HepG2 (cell line): ENCODE measurements around the gene SLC7A10. TPM values are rescaled to one million over a fixed set of nuclear protein-coding genes. Genes with fewer than 3 reads are reported as not detected.

Experiments
- ATAC-seq: fragments of 200-7000 bp; cut with Tn5 transposase; 3 replicates; pipeline ENCODE4 v1.9.1; 2020; ENCODE audit warnings: mild to moderate bottlenecking, moderate library complexity
- BruUV-seq: library from RNA; stranded (reverse); fragments of 400-500 nt; replicated peaks from 2 replicates; lab custom pipeline; 2021; lab: Mats Ljungman, UMichigan
- CTCF ChIA-PET: fragments of 300-600 bp; formaldehyde crosslinking; extraction: SDS; loops from one replicate; lab custom pipeline; 2021; ENCODE audit warnings: low total read pairs, inconsistent platforms, low intra/inter-chr PET ratio; lab: Yijun Ruan, JAX
- POLR2A ChIA-PET: fragments of 350-600 bp; sonication (Branson Sonifier 250); formaldehyde crosslinking; loops from one replicate; lab custom pipeline; 2020; ENCODE audit warnings: antibody characterized with exemption, inconsistent platforms; lab: Yijun Ruan, JAX
- DNase-seq: peaks from one replicate; pipeline ENCODE4 v3.0.0-alpha.2; 2015; ENCODE audit warnings: low spot score
- FAIRE-seq: peaks from 3 replicates; lab custom pipeline; 2011; peaks lifted over from hg19 to GRCh38; lab: Jason Lieb, UNC
- H2AFZ ChIP-seq: one replicate; pipeline ENCODE4 v1.6.1; 2011; ENCODE audit warnings: low read length, inconsistent platforms
- H3K27ac ChIP-seq: fragments of 300-600 bp; 3 replicates; pipeline ENCODE4 v1.8.0; 2011; ENCODE audit warnings: mixed run types, mild to moderate bottlenecking, mixed read lengths, low read length, inconsistent platforms; ENCODE audit not compliant: insufficient read depth; ENCODE audit errors: extremely low read length
- H3K27me3 ChIP-seq, 2 experiments: fragments of 200-600 bp in 1 of 2; 2 replicates in 1 of 2; 3 replicates in 1 of 2; pipeline versions ENCODE4 v1.6.0 to v1.8.0; 2011; ENCODE audit warnings: low read length in 2 of 2, mild to moderate bottlenecking in 2 of 2, moderate library complexity in 2 of 2, inconsistent platforms in 1 of 2; ENCODE audit not compliant: insufficient read depth in 2 of 2, control insufficient read depth in 1 of 2
- H3K36me3 ChIP-seq, 2 experiments: fragments of 200-600 bp in 1 of 2; replicated peaks in 1 of 2; 2 replicates in 1 of 2; 3 replicates in 1 of 2; pipeline versions ENCODE4 v1.5.1 to v1.8.0; 2011; ENCODE audit warnings: low read length in 2 of 2, inconsistent platforms in 1 of 2; ENCODE audit not compliant: insufficient read depth in 2 of 2, control insufficient read depth in 1 of 2
- H3K4me1 ChIP-seq: 2 replicates; pipeline ENCODE4 v1.5.1; 2012; ENCODE audit warnings: low read length, inconsistent platforms; ENCODE audit not compliant: insufficient read depth
- H3K4me2 ChIP-seq: 2 replicates; pipeline ENCODE4 v1.6.0; 2011; ENCODE audit warnings: low read depth, low read length, inconsistent platforms
- H3K4me3 ChIP-seq, 3 experiments: fragments of 200-600 bp in 1 of 3; sonication (generic), shearing (Covaris generic) in 1 of 3; replicated peaks in 1 of 3; 2 replicates each; pipeline ENCODE4 v1.5.1; 2011 to 2016; ENCODE audit warnings: low read length in 3 of 3, inconsistent platforms in 2 of 3, low read depth in 2 of 3, mild to moderate bottlenecking in 2 of 3, control low read depth in 1 of 3, mixed read lengths in 1 of 3; ENCODE audit not compliant: insufficient read depth in 1 of 3
- H3K79me2 ChIP-seq: one replicate; pipeline ENCODE4 v1.6.1; 2011; ENCODE audit warnings: low read length, inconsistent platforms; ENCODE audit not compliant: insufficient read depth
- H3K9ac ChIP-seq: 2 replicates; pipeline ENCODE4 v1.6.0; 2011; ENCODE audit warnings: mild to moderate bottlenecking, low read depth, low read length, inconsistent platforms; ENCODE audit not compliant: insufficient read depth
- H3K9me3 ChIP-seq: 2 replicates; pipeline ENCODE4 v1.5.1; 2012; ENCODE audit warnings: mild to moderate bottlenecking, low read length
- H4K20me1 ChIP-seq: 2 replicates; pipeline ENCODE4 v1.6.0; 2011; ENCODE audit warnings: inconsistent platforms, mild to moderate bottlenecking, low read length, moderate library complexity; ENCODE audit not compliant: insufficient read depth
- CEBPB ChIP-seq: IDR thresholded peaks from 2 replicates; pipeline ENCODE4 v1.6.1; 2011; ENCODE audit warnings: low read depth, low read length, improper control_type of control experiment, borderline replicate concordance
- IRX3 ChIP-seq: sonication (generic); formaldehyde crosslinking; IDR thresholded peaks from 2 replicates; pipeline ENCODE4 v1.8.1; 2023; ENCODE audit warnings: mild to moderate bottlenecking, low read depth, missing genetic modification reagents, borderline replicate concordance
- JUN ChIP-seq: sonication (generic); formaldehyde crosslinking; IDR thresholded peaks from 2 replicates; pipeline ENCODE4 v1.4.0; 2020; ENCODE audit warnings: mild to moderate bottlenecking, missing genetic modification reagents
- KDM3A ChIP-seq: IDR thresholded peaks from 2 replicates; pipeline ENCODE4 v1.6.1; 2018; ENCODE audit warnings: low read depth, missing compliant biosample characterization
- KMT2A ChIP-seq: sonication (generic); formaldehyde crosslinking; IDR thresholded peaks from 2 replicates; pipeline ENCODE4 v1.4.0; 2020; ENCODE audit warnings: missing genetic modification reagents
- NR2F6 ChIP-seq, 2 experiments: IDR thresholded peaks; 2 replicates each; pipeline ENCODE4 v1.6.1; 2016; ENCODE audit warnings: antibody characterized with exemption in 1 of 2, mild to moderate bottlenecking in 1 of 2
- TRIM24 ChIP-seq: sonication (generic); formaldehyde crosslinking; IDR thresholded peaks from 2 replicates; pipeline ENCODE4 v1.8.0; 2022; ENCODE audit warnings: mild to moderate bottlenecking, missing genetic modification reagents
- ZNF484 ChIP-seq: sonication (generic); formaldehyde crosslinking; IDR thresholded peaks from 2 replicates; pipeline ENCODE4 v1.5.1; 2020; ENCODE audit warnings: mild to moderate bottlenecking, low read depth, missing genetic modification reagents, borderline replicate concordance
- WGBS: methylation state at CpG from one replicate; pipeline ENCODE4 v1.1.6; 2017; ENCODE audit warnings: low lambda C conversion rate; 5-methylcytosine and 5-hydroxymethylcytosine counted together
- in situ Hi-C: cut with HindIII; loops from 2 replicates; pipeline ENCODE4 v1.10.0; 2017; ENCODE audit warnings: low pct_unique_long_range_greater_than_20kb; ENCODE audit not compliant: extremely low pct_ligation_motif_present
- intact Hi-C: fragments of 100-400 bp; cut with micrococcal nuclease; formaldehyde crosslinking; loops from one replicate; pipeline ENCODE4 v1.10.0; 2022; ENCODE audit not compliant: unreplicated experiment
- polyA plus RNA-seq, 8 experiments: library from polyadenylated mRNA; depleted of rRNA in 3 of 8; stranded (reverse) in 7 of 8; unstranded in 1 of 8; fragments of >200 nt; fragmentation: Illumina TruSeq in 4 of 8; extraction: Trizol in 4 of 8; gene quantifications; 2 replicates each; pipeline versions ENCODE4 v1.2.1 to v1.2.3, GENCODE V29; 2011 to 2016; ENCODE audit warnings: low read depth in 4 of 8, missing spikeins in 1 of 8, mixed read lengths in 1 of 8; ENCODE audit not compliant: insufficient read depth in 1 of 8
- total RNA-seq, 5 experiments: library from RNA; depleted of rRNA; stranded (reverse); fragments of >200 nt; fragmentation: Illumina TruSeq; extraction: Trizol; gene quantifications; 2 replicates each; pipeline ENCODE4 v1.2.3, GENCODE V29; 2016; ENCODE audit warnings: low read depth in 1 of 5
- TF ChIP-seq, protein P1 (sequence below): sonication (generic); formaldehyde crosslinking; IDR thresholded peaks from 2 replicates; pipeline ENCODE4 v1.5.1; 2020; ENCODE audit warnings: missing genetic modification reagents, mild to moderate bottlenecking, borderline replicate concordance
- TF ChIP-seq, protein P2 (sequence below): sonication (generic); formaldehyde crosslinking; IDR thresholded peaks from 2 replicates; pipeline ENCODE4 v1.5.0; 2020; ENCODE audit warnings: mild to moderate bottlenecking, missing genetic modification reagents

SLC7A10 gene
- total and polyA plus RNA-seq, 2 of the 13 experiments (the other 11 are each of a cell fraction or from before 2014, with no cell fraction given) = 1.1 to 2.2 TPM

DNA sequence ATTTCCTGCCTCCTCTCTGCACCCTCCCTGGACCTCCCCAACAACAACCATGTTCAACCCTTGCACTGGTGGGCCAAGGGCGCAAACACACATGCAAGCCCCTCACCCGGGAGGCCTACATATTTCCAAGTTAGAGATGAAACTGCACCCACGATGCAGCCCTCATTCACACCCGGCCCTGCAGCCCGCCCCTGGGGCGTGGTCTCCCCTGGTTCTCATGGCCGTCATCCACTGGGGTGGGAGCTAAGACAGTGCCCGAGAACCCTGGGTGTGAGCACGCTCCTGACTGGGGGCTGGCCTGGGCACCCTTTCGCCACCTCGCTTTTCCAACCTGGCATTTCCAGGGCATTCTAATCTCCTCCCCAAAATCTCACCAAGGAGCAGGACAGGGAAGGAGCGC lies 7.0 kb upstream of the SLC7A10 start:
- FAIRE-seq = no peak

DNA sequence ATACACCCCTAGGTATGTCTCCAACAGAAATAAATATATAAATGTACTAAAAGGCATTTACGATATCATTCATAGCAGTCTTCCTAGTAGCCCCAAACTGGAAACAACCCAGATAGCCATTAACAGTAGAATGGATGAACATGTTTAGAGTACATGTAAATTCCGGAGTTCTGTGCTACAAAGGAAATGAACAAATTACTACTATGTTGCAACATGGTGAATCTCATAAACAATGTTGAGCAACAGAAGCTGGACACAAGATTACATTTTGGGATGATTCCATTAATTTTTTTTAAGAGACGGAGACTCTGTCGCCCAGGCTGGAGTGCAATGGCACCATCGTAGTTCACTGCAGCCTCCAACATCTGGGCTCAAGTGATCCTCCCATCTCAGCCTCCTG lies 5.9 kb upstream of the SLC7A10 start:
- no TSS peak for BruUV-seq
- POLR2A ChIA-PET = no interaction called here

More for the DNA sequence above, 7.0 kb upstream of the SLC7A10 start:
- in situ Hi-C loops = no loop called here
- intact Hi-C loops = no loop called here
- TF ChIP-seq KMT2A (CRISPR knock-in tag) = no peak
- no peak for TF ChIP-seq TRIM24 (CRISPR knock-in tag)
- TF ChIP-seq, protein P1, sequence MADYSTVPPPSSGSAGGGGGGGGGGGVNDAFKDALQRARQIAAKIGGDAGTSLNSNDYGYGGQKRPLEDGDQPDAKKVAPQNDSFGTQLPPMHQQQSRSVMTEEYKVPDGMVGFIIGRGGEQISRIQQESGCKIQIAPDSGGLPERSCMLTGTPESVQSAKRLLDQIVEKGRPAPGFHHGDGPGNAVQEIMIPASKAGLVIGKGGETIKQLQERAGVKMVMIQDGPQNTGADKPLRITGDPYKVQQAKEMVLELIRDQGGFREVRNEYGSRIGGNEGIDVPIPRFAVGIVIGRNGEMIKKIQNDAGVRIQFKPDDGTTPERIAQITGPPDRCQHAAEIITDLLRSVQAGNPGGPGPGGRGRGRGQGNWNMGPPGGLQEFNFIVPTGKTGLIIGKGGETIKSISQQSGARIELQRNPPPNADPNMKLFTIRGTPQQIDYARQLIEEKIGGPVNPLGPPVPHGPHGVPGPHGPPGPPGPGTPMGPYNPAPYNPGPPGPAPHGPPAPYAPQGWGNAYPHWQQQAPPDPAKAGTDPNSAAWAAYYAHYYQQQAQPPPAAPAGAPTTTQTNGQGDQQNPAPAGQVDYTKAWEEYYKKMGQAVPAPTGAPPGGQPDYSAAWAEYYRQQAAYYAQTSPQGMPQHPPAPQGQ (CRISPR knock-in tag) = no peak
- TF ChIP-seq ZNF484 (CRISPR knock-in tag) = no peak
- TF ChIP-seq IRX3 (CRISPR knock-in tag) = no peak
- TF ChIP-seq JUN (CRISPR knock-in tag) = no peak
- TF ChIP-seq NR2F6 (IDR thresholded peaks at IDR 0.05) = no peak
- TF ChIP-seq NR2F6 (CRISPR knock-in tag; IDR thresholded peaks at IDR 0.05) = no peak
- H3K79me2 ChIP-seq = no peaks in the 10 kb centered on the region
- no TSS peak for BruUV-seq
- no peaks in the 10 kb centered on the region for H3K36me3 ChIP-seq
- H3K4me1 ChIP-seq = peaks cover 35% of the 10 kb centered on the region
- peaks cover 2 to 6% of the 10 kb centered on the region in 2 experiments; a peak in 1 of 5 replicates for H3K27me3 ChIP-seq
- no peak overlapping the region for H2AFZ ChIP-seq
- H3K4me2 ChIP-seq = no peak overlapping the region
- DNase-seq (no peak), ATAC-seq (no peak)
- H3K4me3 ChIP-seq = no peak overlapping the region
- H3K27ac ChIP-seq = no peak overlapping the region
- WGBS = 53% methylated on average over 12 of the region's 12 CpGs
- H4K20me1 ChIP-seq = no peaks in the 10 kb centered on the region
- no peak overlapping the region for H3K9ac ChIP-seq
- ChIA-PET POLR2A (no interaction called here), CTCF (no interaction called here)
- peaks cover 14% of the 10 kb centered on the region for H3K9me3 ChIP-seq

More for the DNA sequence above, 5.9 kb upstream of the SLC7A10 start:
- H3K27ac ChIP-seq = no peak overlapping the region
- CTCF ChIA-PET = no interaction called here
- no peaks in the 10 kb centered on the region for H3K36me3 ChIP-seq
- no peak overlapping the region for H3K4me2 ChIP-seq
- in situ Hi-C loops = no loop called here
- FAIRE-seq = no peak
- no peak overlapping the region for H3K4me3 ChIP-seq
- DNase-seq = no peak
- H3K79me2 ChIP-seq = no peaks in the 10 kb centered on the region
- H3K4me1 ChIP-seq = peaks cover 32% of the 10 kb centered on the region
- H4K20me1 ChIP-seq = no peaks in the 10 kb centered on the region
- 41% methylated on average over 5 of the region's 5 CpGs for WGBS
- no peak overlapping the region for H3K9ac ChIP-seq
- ATAC-seq = no peak
- H3K9me3 ChIP-seq = peaks cover 20% of the 10 kb centered on the region
- TF ChIP-seq, protein P2, sequence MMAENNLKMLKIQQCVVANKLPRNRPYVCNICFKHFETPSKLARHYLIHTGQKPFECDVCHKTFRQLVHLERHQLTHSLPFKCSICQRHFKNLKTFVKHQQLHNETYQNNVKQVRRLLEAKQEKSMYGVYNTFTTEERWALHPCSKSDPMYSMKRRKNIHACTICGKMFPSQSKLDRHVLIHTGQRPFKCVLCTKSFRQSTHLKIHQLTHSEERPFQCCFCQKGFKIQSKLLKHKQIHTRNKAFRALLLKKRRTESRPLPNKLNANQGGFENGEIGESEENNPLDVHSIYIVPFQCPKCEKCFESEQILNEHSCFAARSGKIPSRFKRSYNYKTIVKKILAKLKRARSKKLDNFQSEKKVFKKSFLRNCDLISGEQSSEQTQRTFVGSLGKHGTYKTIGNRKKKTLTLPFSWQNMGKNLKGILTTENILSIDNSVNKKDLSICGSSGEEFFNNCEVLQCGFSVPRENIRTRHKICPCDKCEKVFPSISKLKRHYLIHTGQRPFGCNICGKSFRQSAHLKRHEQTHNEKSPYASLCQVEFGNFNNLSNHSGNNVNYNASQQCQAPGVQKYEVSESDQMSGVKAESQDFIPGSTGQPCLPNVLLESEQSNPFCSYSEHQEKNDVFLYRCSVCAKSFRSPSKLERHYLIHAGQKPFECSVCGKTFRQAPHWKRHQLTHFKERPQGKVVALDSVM (CRISPR knock-in tag) = 0 out of 2 replicates have a peak, but pooled peaks have one; percentile 17
- TF ChIP-seq CEBPB (peak; percentile 67; the same call in 1 of the 2 replicates), KDM3A (CRISPR knock-in tag) (no peak)
- intact Hi-C loops = no loop called here
- no peak overlapping the region for H2AFZ ChIP-seq
- H3K27me3 ChIP-seq = peaks cover 2 to 6% of the 10 kb centered on the region in 2 experiments; a peak in 1 of 5 replicates
